OCI-LY3 (cell line): ENCODE measurements around the gene AKAP5.

ENCODE experiments used
- H2AFZ ChIP-seq: fragments of 200-600, 300-600 bp; shearing (Covaris generic); 2 replicates; pipeline ENCODE4 v1.6.0; 2014; ENCODE audit warnings: antibody characterized with exemption, low read depth, low read length
- H3K27ac ChIP-seq: fragments of 200-600, 300-600 bp; sonication (generic); 2 replicates; pipeline ENCODE4 v1.5.1; 2014; ENCODE audit warnings: mild to moderate bottlenecking, low read length, moderate library complexity, mixed read lengths
- H3K27me3 ChIP-seq: fragments of 200-600, 300-600 bp; sonication (generic); 2 replicates; pipeline ENCODE4 v1.6.1; 2014; ENCODE audit warnings: low read depth, low read length, mixed read lengths
- H3K36me3 ChIP-seq: fragments of 200-600, 300-600 bp; sonication (generic); replicated peaks from 2 replicates; pipeline ENCODE3; 2014; ENCODE audit warnings: low read depth, low read length, mixed read lengths
- H3K4me1 ChIP-seq: fragments of 300-600, 200-600 bp; sonication (generic); 2 replicates; pipeline ENCODE4 v1.6.1; 2014; ENCODE audit warnings: low read length, mixed read lengths
- H3K4me2 ChIP-seq: fragments of 200-600, 300-600 bp; sonication (generic); 2 replicates; pipeline ENCODE4 v1.6.1; 2014; ENCODE audit warnings: low read length, mixed read lengths
- H3K4me3 ChIP-seq: fragments of 300-600, 200-600 bp; sonication (generic); 2 replicates; pipeline ENCODE4 v1.5.1; 2014; ENCODE audit warnings: antibody characterized with exemption, mild to moderate bottlenecking, low read length, moderate library complexity
- H3K79me2 ChIP-seq: fragments of 300-600, 200-600 bp; shearing (Covaris generic); 2 replicates; pipeline ENCODE4 v1.6.1; 2014; ENCODE audit warnings: mild to moderate bottlenecking, low read length, mixed read lengths
- H3K9ac ChIP-seq: fragments of 300-600, 200-600 bp; shearing (Covaris generic); 2 replicates; pipeline ENCODE4 v1.6.0; 2014; ENCODE audit warnings: mild to moderate bottlenecking, low read length, moderate library complexity
- H3K9me3 ChIP-seq: fragments of 200-600, 300-600 bp; shearing (Covaris generic); 2 replicates; pipeline ENCODE4 v1.6.1; 2014; ENCODE audit warnings: low read length, mixed read lengths; ENCODE audit not compliant: insufficient read depth
- H4K20me1 ChIP-seq: fragments of 200-600, 300-600 bp; sonication (generic); 2 replicates; pipeline ENCODE4 v1.6.1; 2016; ENCODE audit warnings: low read length, mixed read lengths; ENCODE audit not compliant: insufficient read depth
- EZH2phosphoT487 ChIP-seq: fragments of 200-600 bp; shearing (Covaris generic); IDR thresholded peaks from 2 replicates; pipeline ENCODE4 v1.6.1; 2018; ENCODE audit warnings: antibody characterized with exemption, mixed run types, low read depth
- TF ChIP-seq, protein P1 (sequence below): fragments of 200-600, 300-600 bp; sonication (generic); IDR thresholded peaks from 2 replicates; pipeline ENCODE4 v1.5.1; 2014; ENCODE audit warnings: antibody characterized with exemption, low read length, low read depth

Gene AKAP5

DNA sequence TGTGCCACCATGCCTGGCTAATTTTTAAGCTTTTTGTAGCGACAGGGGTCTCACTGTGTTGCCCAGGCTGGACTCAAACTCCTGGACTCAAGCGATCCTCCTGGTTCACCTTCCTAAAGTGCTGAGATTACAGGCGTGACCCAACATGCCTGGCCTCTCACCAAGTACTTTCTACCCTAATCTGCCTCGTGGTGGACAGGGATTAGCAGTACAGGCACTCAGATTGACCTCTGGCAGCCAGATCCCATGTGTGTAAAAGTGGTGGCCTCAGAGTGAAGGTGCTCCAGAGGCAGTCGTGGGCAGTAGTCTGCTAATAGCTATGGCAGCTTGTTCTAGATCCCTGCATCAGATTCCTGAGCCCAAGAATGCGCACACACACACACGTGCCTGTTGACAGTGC, 46.3 kb upstream of the AKAP5 start:
- Histone ChIP-seq H3K79me2 (no peaks in the 10 kb centered on the region), H3K4me2 (no peak overlapping the region), H2AFZ (no peak overlapping the region), H3K27me3 (no peaks in the 10 kb centered on the region), H3K27ac (no peak overlapping the region), H3K9ac (no peak overlapping the region), H3K4me3 (no peak overlapping the region), H4K20me1 (no peaks in the 10 kb centered on the region), H3K4me1 (no peaks in the 10 kb centered on the region), H3K9me3 (no peaks in the 10 kb centered on the region), H3K36me3 (peaks cover 70% of the 10 kb centered on the region)
- TF ChIP-seq, protein P1, sequence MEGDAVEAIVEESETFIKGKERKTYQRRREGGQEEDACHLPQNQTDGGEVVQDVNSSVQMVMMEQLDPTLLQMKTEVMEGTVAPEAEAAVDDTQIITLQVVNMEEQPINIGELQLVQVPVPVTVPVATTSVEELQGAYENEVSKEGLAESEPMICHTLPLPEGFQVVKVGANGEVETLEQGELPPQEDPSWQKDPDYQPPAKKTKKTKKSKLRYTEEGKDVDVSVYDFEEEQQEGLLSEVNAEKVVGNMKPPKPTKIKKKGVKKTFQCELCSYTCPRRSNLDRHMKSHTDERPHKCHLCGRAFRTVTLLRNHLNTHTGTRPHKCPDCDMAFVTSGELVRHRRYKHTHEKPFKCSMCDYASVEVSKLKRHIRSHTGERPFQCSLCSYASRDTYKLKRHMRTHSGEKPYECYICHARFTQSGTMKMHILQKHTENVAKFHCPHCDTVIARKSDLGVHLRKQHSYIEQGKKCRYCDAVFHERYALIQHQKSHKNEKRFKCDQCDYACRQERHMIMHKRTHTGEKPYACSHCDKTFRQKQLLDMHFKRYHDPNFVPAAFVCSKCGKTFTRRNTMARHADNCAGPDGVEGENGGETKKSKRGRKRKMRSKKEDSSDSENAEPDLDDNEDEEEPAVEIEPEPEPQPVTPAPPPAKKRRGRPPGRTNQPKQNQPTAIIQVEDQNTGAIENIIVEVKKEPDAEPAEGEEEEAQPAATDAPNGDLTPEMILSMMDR: no peak
- no peak for TF ChIP-seq EZH2phosphoT487

DNA sequence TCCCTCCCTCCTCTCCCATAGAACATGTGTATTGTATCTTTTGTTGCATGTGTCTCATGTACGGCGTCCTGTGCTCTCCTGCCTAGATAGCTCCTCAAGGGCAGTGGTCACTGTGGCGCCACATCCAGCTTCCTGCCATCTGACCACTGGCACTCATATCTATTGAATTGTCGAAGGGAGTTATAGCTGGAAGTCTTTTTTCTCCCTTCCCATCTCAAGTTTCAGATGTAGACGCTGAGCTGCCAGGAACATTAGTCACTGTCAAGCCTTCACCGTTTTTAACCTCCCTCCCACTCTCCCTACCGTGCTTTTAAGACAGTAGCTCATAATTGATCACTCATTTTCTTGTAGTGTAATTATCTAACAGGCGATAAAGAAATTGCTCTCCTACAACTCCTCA, 44.1 kb upstream of the AKAP5 start:
- H2AFZ ChIP-seq: no peak overlapping the region
- H3K4me2 ChIP-seq: no peak overlapping the region
- no peaks in the 10 kb centered on the region for H3K4me1 ChIP-seq
- no peaks in the 10 kb centered on the region for H3K9me3 ChIP-seq
- peaks cover 74% of the 10 kb centered on the region for H3K36me3 ChIP-seq
- H3K79me2 ChIP-seq: no peaks in the 10 kb centered on the region
- no peak overlapping the region for H3K4me3 ChIP-seq
- TF ChIP-seq, protein P1: no peak
- no peak for TF ChIP-seq EZH2phosphoT487
- H3K27me3 ChIP-seq: no peaks in the 10 kb centered on the region
- H4K20me1 ChIP-seq: no peaks in the 10 kb centered on the region
- no peak overlapping the region for H3K27ac ChIP-seq
- H3K9ac ChIP-seq: no peak overlapping the region

DNA sequence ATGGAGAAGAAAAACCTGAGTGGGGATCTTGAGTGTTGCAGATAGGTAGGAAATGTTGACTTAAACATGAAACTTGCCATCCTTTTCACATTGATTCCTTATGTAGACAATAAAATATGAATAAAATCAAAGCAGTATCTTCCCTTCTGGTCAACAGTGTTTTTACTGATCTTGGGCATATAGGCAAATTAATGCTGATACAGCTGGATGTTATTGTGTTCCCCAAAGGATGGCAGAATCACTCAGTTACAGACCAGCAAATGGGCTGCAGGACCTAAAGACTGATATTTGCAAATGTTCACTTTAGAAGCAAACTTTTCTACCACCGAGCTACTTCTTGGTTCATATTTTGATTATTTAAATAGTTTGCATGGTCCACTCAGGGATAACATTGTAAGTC, 43.3 kb upstream of the AKAP5 start:
- H2AFZ ChIP-seq: no peak overlapping the region
- TF ChIP-seq EZH2phosphoT487: no peak
- TF ChIP-seq, protein P1: no peak
- no peaks in the 10 kb centered on the region for H3K79me2 ChIP-seq
- no peak overlapping the region for H3K27ac ChIP-seq
- H3K4me2 ChIP-seq: no peak overlapping the region
- H3K9ac ChIP-seq: no peak overlapping the region
- H3K36me3 ChIP-seq: peaks cover 68% of the 10 kb centered on the region
- no peaks in the 10 kb centered on the region for H3K27me3 ChIP-seq
- no peaks in the 10 kb centered on the region for H4K20me1 ChIP-seq
- H3K4me3 ChIP-seq: no peak overlapping the region
- H3K4me1 ChIP-seq: no peaks in the 10 kb centered on the region
- no peaks in the 10 kb centered on the region for H3K9me3 ChIP-seq

DNA sequence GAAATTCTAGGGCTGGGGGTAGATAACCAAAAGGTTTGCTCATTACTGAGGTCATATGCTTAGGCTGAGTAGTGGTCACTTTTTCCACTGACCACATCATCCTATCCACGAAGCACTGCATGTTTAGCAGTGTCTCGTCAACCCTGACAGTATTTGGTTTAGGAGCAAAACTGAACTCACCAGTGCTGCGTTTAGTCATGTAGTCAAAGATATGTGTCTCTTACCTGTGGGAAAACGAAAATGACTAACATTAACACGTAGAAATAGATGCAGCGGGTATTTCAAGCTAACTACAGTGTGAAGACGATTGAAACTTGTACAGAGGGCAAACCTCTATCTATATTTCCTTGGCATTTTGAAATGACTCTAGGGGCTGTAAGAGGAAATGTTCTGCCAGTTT, 42.5 kb upstream of the AKAP5 start:
- TF ChIP-seq, protein P1: no peak
- TF ChIP-seq EZH2phosphoT487: no peak
- no peak overlapping the region for H3K4me2 ChIP-seq
- H3K36me3 ChIP-seq: peaks cover 68% of the 10 kb centered on the region
- no peak overlapping the region for H3K9ac ChIP-seq
- H3K9me3 ChIP-seq: no peaks in the 10 kb centered on the region
- no peak overlapping the region for H3K27ac ChIP-seq
- H3K4me1 ChIP-seq: no peaks in the 10 kb centered on the region
- no peak overlapping the region for H3K4me3 ChIP-seq
- H3K79me2 ChIP-seq: no peaks in the 10 kb centered on the region
- no peaks in the 10 kb centered on the region for H3K27me3 ChIP-seq
- H4K20me1 ChIP-seq: no peaks in the 10 kb centered on the region
- no peak overlapping the region for H2AFZ ChIP-seq
